ENCODE data around the gene KLHL21. TPM values are rescaled to one million over a fixed set of nuclear protein-coding genes. Genes with fewer than 3 reads are reported as not detected.

The KLHL21 gene
- total and polyA plus RNA-seq, 9 of the 15 experiments (the other 6 are each of a cell fraction or from before 2014, with no cell fraction given) = 2.1 to 42.1 (median 17.5) TPM

- TF ChIP-seq ZNF239 (CRISPR knock-in tag; IDR thresholded peaks at IDR 0.05) (no peak), CLOCK (CRISPR knock-in tag; IDR thresholded peaks at IDR 0.05; ENCODE audit: borderline replicate concordance) (no peak), GABPA (tag; conservative IDR thresholded peaks at IDR 0.05; ENCODE audit: low read depth) (0 out of 2 replicates have a peak, but pooled peaks have one; percentile 30), ZBTB7A (IDR thresholded peaks at IDR 0.05; ENCODE audit: borderline replicate concordance, control insufficient read depth, low read depth, low read length) (peak; percentile 87), BRF2 (IDR thresholded peaks at IDR 0.05; ENCODE audit: borderline replicate concordance, insufficient read depth, insufficient read length) (no peak), RBFOX2 (IDR thresholded peaks at IDR 0.05; ENCODE audit: low read depth, low read length) (peak; percentile 66), ARHGAP35 (IDR thresholded peaks at IDR 0.05; ENCODE audit: partially characterized antibody) (no peak), PTRF (tag; IDR thresholded peaks at IDR 0.05) (no peak), UBTF (IDR thresholded peaks at IDR 0.05; ENCODE audit: borderline replicate concordance in 1 of 2, low read depth in 2 of 2, low read length in 2 of 2) (peak in 1 of 2 experiments; percentile 71; a peak in 2 of 4 replicates), ZNF830 (CRISPR knock-in tag; IDR thresholded peaks at IDR 0.05) (no peak), ZNF384 (IDR thresholded peaks at IDR 0.05; ENCODE audit: low read depth, low read length) (no peak), POLR2G (IDR thresholded peaks at IDR 0.05; ENCODE audit: low read depth, low read length) (peak; percentile 2), ZNF696 (CRISPR knock-in tag; conservative IDR thresholded peaks at IDR 0.05) (no peak), SIN3A (IDR thresholded peaks at IDR 0.05; ENCODE audit: borderline replicate concordance in 2 of 2, control insufficient read depth in 1 of 2, low read depth in 2 of 2, low read length in 2 of 2) (peak in 1 of 2 experiments; percentile 55; a peak in 1 of 4 replicates), VEZF1 (CRISPR knock-in tag; IDR thresholded peaks at IDR 0.05) (peak; percentile 96), ZEB2 (IDR thresholded peaks at IDR 0.05) (no peak), TEAD4 (IDR thresholded peaks at IDR 0.05; ENCODE audit: low read length) (no peak), TEAD4 (CRISPR knock-in tag; IDR thresholded peaks at IDR 0.05; ENCODE audit: borderline replicate concordance) (no peak)
Measured at GRCh38 chr1:6614019-6614928, 11.6 kb upstream of the KLHL21 start (continued).
